GM12865 (cell line): ENCODE data around the gene EVX1.

ENCODE experiments used
- DNase-seq: peaks from one replicate; pipeline ENCODE4 v3.0.0; 2010; ENCODE audit warnings: low read depth
- H3K4me3 ChIP-seq: 2 replicates; pipeline ENCODE4 v1.5.1; 2011; ENCODE audit warnings: mild to moderate bottlenecking, low read depth, low read length, control low read depth
- TF ChIP-seq, protein P1 (sequence below): IDR thresholded peaks from 2 replicates; pipeline ENCODE4 v1.5.1; 2011; ENCODE audit warnings: low read length, control low read depth, low read depth, inconsistent platforms; ENCODE audit not compliant: insufficient read depth; ENCODE audit errors: missing control alignments

EVX1 gene

DNA sequence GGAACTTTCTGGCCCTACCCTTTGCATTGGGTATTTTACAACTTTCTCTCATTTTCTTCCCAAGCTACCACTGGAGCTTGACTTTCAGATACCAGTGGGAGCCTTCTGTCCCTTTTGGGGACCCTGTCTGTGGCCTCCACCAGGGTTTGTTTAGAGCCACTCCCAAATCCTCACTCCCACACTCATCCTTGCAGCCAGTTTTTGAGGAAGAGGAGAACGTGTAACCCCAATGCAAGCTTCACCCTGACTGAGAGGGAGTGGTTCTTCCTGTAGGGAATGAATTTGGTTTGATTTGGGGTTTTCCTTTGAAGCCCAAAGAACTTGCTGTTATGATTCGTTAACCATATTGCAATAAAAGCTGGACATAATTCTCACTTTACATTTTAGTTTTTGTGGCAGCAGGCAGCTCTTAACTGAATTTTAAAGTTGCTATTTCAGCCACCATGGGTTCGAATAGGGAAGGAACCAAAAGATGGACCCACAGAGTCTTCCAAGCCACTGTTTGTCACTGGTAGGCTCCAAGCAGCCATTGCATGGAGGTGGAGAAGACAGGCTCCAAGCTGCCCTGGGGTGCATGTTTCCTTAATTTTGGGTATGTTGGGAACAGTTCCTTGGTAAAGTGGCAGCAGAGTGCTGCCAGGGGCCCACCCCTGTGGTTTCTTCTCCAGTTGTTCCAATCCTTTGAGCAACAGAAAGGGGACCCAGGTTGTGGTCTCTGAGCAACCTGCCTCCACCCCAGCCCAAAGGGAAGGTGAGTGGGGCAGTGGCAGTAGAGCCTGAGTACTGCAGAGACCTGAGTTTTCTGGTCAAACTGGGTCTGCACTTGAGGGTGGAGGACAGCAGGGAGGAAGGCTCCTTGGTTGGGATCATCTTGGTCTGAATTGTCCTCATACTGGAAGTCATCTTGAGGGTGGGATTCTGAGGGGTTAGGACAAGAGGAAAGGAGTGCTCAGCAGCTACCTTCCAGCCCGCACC, 5.1 kb downstream of the EVX1 start:
- TF ChIP-seq, protein P1, sequence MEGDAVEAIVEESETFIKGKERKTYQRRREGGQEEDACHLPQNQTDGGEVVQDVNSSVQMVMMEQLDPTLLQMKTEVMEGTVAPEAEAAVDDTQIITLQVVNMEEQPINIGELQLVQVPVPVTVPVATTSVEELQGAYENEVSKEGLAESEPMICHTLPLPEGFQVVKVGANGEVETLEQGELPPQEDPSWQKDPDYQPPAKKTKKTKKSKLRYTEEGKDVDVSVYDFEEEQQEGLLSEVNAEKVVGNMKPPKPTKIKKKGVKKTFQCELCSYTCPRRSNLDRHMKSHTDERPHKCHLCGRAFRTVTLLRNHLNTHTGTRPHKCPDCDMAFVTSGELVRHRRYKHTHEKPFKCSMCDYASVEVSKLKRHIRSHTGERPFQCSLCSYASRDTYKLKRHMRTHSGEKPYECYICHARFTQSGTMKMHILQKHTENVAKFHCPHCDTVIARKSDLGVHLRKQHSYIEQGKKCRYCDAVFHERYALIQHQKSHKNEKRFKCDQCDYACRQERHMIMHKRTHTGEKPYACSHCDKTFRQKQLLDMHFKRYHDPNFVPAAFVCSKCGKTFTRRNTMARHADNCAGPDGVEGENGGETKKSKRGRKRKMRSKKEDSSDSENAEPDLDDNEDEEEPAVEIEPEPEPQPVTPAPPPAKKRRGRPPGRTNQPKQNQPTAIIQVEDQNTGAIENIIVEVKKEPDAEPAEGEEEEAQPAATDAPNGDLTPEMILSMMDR = no peak
- no peak for DNase-seq
- no peak overlapping the region for H3K4me3 ChIP-seq

DNA sequence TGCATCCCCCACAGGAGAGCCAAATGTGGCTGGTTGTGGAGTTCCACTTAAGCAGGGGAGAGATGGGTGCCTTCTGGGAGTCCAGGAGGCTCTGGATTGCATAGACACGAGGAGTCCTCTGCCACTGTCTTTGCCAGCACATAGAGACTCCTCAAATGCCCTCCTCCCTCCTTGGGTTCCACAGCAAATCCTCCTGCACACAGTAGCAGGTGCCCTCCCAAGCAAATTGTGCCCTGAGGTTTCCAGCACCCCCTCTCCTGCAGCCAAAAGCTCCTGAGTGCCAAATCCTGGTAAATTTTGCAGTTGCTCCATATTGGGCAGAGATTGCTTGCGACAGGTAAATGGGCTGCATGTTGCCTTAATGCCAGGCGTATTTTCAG, 5.8 kb downstream of the EVX1 start:
- DNase-seq = no peak
- no peak overlapping the region for H3K4me3 ChIP-seq
- TF ChIP-seq, protein P1 = no peak

DNA sequence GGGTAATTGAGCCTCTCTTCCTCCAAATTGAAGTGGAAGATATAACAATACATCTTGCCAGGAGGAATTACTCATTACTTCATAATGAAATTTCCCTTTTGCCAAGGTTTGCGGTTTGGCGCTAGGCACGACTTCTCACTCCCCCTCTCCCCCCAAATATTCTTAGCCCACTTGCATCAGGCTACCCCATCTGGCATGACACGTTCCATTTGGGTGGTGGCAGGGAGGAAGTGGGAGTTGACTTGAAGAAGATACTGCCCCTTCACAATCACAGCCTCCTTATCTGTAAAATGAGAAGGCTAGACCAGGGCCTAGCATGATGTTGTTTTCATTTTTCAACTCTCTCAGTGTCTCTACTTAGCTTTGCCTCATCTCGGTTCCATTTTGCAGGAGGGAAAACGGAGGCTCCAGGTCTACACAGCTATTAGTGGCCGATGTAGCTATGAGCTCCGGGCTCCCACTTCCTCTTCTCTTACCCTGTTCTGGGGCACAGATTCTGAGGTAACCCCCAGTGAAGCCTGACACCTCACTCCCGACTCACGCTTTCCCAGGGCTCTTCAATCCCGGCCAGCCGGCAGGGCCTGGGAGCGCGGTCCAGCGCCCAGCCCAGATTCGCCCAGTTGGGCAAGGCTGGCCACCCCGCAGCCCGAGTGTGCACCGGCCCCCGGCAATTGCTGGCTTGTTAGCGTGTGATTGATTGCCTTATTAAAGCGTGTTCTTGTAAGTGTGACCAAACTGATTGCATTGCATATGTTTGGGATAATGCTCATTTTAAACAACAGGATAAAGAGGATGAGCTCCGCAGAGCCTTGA, 6.5 kb downstream of the EVX1 start:
- no peak for DNase-seq
- H3K4me3 ChIP-seq = no peak overlapping the region
- TF ChIP-seq, protein P1 = no peak

DNA sequence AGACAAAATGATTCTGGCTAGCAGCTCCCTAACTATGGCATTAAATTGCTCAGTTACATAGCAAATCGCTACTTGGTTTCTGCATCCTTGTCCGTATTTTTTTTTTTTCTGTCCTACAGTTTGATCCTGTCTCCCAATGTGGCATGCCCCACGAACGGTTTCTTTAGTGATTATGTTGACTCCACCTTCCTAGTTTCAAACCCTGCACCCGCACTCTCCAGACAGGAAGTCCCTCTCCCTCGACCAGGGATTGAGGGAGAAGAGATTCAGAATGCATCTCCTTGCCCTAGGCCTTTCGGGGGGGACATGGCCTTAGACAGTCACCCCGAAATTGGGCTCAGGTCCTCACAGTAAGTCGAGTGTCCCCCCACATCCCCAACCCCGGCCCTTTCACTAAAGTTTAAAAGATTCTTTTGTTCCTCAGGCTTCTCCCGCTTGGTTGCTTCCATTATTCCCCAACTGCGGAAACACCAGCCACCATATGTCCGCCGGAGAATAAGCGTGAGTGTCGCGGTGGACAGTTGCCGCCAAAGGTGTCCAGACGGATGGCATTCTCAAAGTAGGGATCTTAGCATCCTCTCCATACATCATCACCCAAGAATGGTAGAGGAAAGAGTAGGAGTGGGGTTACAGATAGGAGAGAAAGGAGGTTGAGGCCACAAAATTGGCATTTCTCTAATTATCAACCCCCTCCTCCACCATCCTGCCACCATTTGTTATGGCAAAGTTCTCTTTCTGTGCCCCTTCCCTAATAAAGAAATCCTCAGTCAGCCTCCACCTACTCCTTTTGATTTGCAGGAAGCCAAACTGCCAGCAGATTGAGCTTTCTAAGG, 7.3 kb downstream of the EVX1 start:
- no peak for DNase-seq
- TF ChIP-seq, protein P1 = no peak
- H3K4me3 ChIP-seq = no peak overlapping the region

DNA sequence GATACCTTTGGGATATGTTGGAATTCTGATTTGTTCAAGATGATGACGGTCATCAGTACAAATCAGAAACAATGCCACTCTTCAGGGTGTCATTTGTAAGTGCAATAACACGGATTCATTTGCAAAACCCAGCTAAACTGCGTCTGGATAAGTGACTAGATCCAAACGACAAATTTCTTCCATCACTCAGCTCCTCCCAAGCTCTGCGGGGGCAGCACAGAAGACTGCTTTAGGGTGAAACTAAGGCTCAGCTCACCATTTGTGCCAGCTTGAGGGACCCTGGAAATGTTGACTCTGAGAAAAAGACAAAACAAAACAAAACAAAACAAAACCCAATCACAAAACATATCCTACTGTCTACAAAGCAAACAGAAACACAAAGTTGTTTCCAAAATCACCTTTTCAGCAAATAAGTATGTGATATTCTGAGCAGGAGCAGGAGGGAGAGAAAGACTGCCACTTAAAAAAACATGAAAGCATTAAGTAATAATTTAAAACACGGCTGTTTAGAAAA, 8.0 kb downstream of the EVX1 start:
- no peak for DNase-seq
- TF ChIP-seq, protein P1 = no peak
- no peak overlapping the region for H3K4me3 ChIP-seq

DNA sequence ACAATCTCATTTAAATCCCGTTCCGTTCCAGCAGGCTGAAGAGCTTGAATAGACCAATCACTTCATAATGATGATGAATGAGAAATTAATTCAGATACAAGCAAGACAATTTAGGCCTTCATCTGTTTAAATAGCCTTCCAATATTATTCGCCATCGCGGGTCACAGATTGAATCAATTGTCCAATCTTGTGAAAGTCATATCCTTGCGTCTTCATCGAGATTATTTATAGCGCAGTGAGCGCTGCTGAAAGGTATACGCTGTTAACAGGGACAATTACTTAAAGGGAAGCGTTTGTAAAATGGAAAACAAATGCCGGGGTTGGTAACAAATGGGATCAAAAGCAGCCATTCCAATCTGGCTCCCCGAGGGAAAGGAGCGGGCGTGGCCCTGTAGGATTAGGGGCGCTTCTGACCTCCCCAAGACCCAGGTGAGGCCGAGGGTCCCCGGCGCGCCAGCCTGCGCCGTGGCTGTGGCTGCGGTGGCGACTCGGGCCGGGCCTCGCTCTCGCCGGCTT, 8.6 kb downstream of the EVX1 start:
- H3K4me3 ChIP-seq = no peak overlapping the region
- TF ChIP-seq, protein P1 = no peak
- no peak for DNase-seq
